Upper lobe of left lung (tissue), 6 donors: ENCODE measurements around the gene TOX2. TPM values are rescaled to one million over a fixed set of nuclear protein-coding genes. Genes with fewer than 3 reads are reported as not detected.

Experiments
- ATAC-seq, 2 donors: fragments of 200-7000 bp; cut with Tn5 transposase; one replicate each; pipeline ENCODE4 v1.9.1; 2022; ENCODE audit warnings: mild to moderate bottlenecking in 2 of 2, moderate library complexity in 2 of 2; ENCODE audit not compliant: low FRiP score in 2 of 2
- DNase-seq, 2 donors: peaks; one replicate each; pipeline ENCODE4 v3.0.0-alpha.2; 2019 to 2020
- H3K27ac ChIP-seq, 4 donors: fragments of 200-600 bp; sonication (generic); one replicate each; pipeline ENCODE4 v1.5.1; 2016 to 2019
- H3K27me3 ChIP-seq, 4 donors: fragments of 200-600 bp; sonication (generic); one replicate each; pipeline ENCODE4 v1.5.1; 2017 to 2019
- H3K36me3 ChIP-seq, 4 donors: fragments of 200-600 bp; sonication (generic); one replicate each; pipeline ENCODE4 v1.5.1; 2016 to 2019
- H3K4me1 ChIP-seq, 4 donors: fragments of 200-600 bp; sonication (generic); one replicate each; pipeline ENCODE4 v1.5.1; 2018 to 2019
- H3K4me3 ChIP-seq, 4 donors: fragments of 200-600 bp; sonication (generic); one replicate each; pipeline ENCODE4 v1.5.1; 2017 to 2019; ENCODE audit warnings: mild to moderate bottlenecking in 2 of 4, moderate library complexity in 1 of 4
- H3K9me3 ChIP-seq, 4 donors: fragments of 200-600 bp; sonication (generic); one replicate each; pipeline ENCODE4 v1.5.1; 2018 to 2019
- CTCF ChIP-seq, 6 experiments: fragments of 450-650 bp in 4 of 6; fragments of 200-600 bp in 2 of 6; sonication (generic) in 2 of 6; IDR thresholded peaks; one replicate each; pipeline ENCODE4 v1.5.1; 2016 to 2019; ENCODE audit warnings: antibody characterized with exemption in 6 of 6
- EP300 ChIP-seq, 4 donors: sonication (generic); formaldehyde crosslinking; IDR thresholded peaks; one replicate each; pipeline ENCODE4 v1.5.1; 2017; ENCODE audit warnings: antibody characterized with exemption in 4 of 4, control low read depth in 2 of 4
- POLR2A ChIP-seq, 4 donors: fragments of 450-650 bp; IDR thresholded peaks; one replicate each; pipeline ENCODE4 v1.5.1; 2016 to 2017; ENCODE audit warnings: antibody characterized with exemption in 4 of 4, mild to moderate bottlenecking in 2 of 4
- POLR2AphosphoS5 ChIP-seq, 2 donors: sonication (generic); formaldehyde crosslinking; IDR thresholded peaks; one replicate each; pipeline ENCODE4 v1.5.1; 2017; ENCODE audit warnings: antibody characterized with exemption in 2 of 2
- WGBS, 2 donors: methylation state at CpG; one replicate each; pipeline ENCODE4 v1.1.5; 2017 to 2018; 5-methylcytosine and 5-hydroxymethylcytosine counted together
- total RNA-seq, 6 donors: library from RNA; depleted of rRNA in 4 of 6; stranded (reverse); fragments of >200 nt in 4 of 6; gene quantifications; one replicate each; pipeline versions ENCODE4 v1.1.0 to v1.2.1, GENCODE V29; 2016 to 2021
- donor health status: DM: no; HTN: no; CAD: no; lungs with moderate emphysema.
- donor health status: DM: no; HTN: yes; CAD: no; lungs with severe emphysema.

TOX2 gene
- total RNA-seq, 6 donors from 2014 or later: 7.2 to 29.3 (median 23.7) TPM

- Histone ChIP-seq H3K4me1 (no peaks in the 10 kb centered on the region), H3K4me3 (no peak overlapping the region), H3K27me3 (no peaks in the 10 kb centered on the region), H3K9me3 (no peaks in the 10 kb centered on the region), H3K36me3 (no peaks in the 10 kb centered on the region), H3K27ac (no peak overlapping the region)
- 35 to 46% methylated on average over 2 of the region's 2 CpGs for WGBS, 2 donors
- no peak for ATAC-seq
- no peak for DNase-seq
- no peak for TF ChIP-seq CTCF (IDR thresholded peaks at IDR 0.05)
- no peak for TF ChIP-seq EP300 (IDR thresholded peaks at IDR 0.05)
- TF ChIP-seq POLR2AphosphoS5 (IDR thresholded peaks at IDR 0.05): no peak
- no peak for TF ChIP-seq POLR2A (IDR thresholded peaks at IDR 0.05)
Measured at GRCh38 chr20:44033344-44033743, 118.7 kb downstream of the TOX2 start.

- DNase-seq (no peak), ATAC-seq (no peak)
- no peaks in the 10 kb centered on the region for H3K36me3 ChIP-seq
- WGBS, 2 donors: 81 to 97% methylated on average over 4 of the region's 4 CpGs
- TF ChIP-seq POLR2AphosphoS5 (IDR thresholded peaks at IDR 0.05) (no peak), CTCF (IDR thresholded peaks at IDR 0.05) (no peak), POLR2A (IDR thresholded peaks at IDR 0.05) (no peak), EP300 (IDR thresholded peaks at IDR 0.05) (no peak)
- no peak overlapping the region for H3K27ac ChIP-seq
- no peaks in the 10 kb centered on the region for H3K9me3 ChIP-seq
- no peak overlapping the region for H3K4me3 ChIP-seq
- H3K27me3 ChIP-seq: no peaks in the 10 kb centered on the region
- H3K4me1 ChIP-seq: no peaks in the 10 kb centered on the region
Measured at GRCh38 chr20:44033873-44034272, 119.2 kb downstream of the TOX2 start.

GRCh38 chr20:44034451-44034850 is 119.8 kb downstream of the TOX2 start:
- DNase-seq (no peak), ATAC-seq (no peak)
- WGBS, 2 donors: 80 to 83% methylated on average over 1 of the region's 1 CpG
- Histone ChIP-seq H3K36me3 (no peaks in the 10 kb centered on the region), H3K27ac (no peak overlapping the region), H3K4me3 (no peak overlapping the region), H3K4me1 (no peaks in the 10 kb centered on the region), H3K9me3 (no peaks in the 10 kb centered on the region), H3K27me3 (no peaks in the 10 kb centered on the region)
- TF ChIP-seq POLR2A (IDR thresholded peaks at IDR 0.05): no peak
- no peak for TF ChIP-seq POLR2AphosphoS5 (IDR thresholded peaks at IDR 0.05)
- no peak for TF ChIP-seq CTCF (IDR thresholded peaks at IDR 0.05)
- no peak for TF ChIP-seq EP300 (IDR thresholded peaks at IDR 0.05)

DNA sequence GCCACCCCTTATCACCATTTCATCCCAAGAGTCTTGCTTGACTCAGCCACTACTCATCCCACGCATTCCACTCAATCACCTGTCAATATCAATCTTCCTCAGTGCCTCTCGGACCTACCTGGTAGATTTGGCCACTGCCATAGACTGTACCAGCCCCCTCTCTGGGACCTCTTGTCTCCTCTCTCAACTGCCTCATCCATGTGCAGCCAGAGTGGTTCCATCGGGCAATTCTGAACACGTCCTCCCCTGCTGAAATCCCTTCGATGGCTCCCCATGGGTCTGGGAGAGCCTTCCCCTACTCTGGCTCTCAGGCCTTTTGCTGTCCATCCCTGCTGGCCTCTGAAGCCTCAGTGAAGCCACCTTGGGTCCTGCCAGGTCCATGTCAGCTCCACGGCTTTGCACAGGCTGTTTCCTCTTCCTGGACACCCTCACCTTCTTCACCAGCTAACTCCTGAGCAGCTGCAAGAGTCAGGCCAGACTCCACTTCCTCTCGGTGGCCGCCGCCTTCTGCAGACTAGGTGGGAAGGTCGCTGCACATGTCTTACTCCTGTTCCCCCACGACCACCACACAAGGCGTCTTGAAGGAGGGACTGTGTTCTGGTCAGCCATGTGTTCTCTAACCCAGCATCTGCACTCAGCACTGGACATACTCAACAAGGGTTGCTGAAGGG is 120.4 kb downstream of the TOX2 start:
- no peak for DNase-seq
- Histone ChIP-seq H3K36me3 (no peaks in the 10 kb centered on the region), H3K27ac (no peak overlapping the region), H3K9me3 (no peaks in the 10 kb centered on the region), H3K4me3 (no peak overlapping the region), H3K27me3 (no peaks in the 10 kb centered on the region), H3K4me1 (no peaks in the 10 kb centered on the region)
- 78 to 81% methylated on average over 12 of the region's 12 CpGs for WGBS, 2 donors
- TF ChIP-seq POLR2AphosphoS5 (IDR thresholded peaks at IDR 0.05): no peak
- no peak for TF ChIP-seq CTCF (IDR thresholded peaks at IDR 0.05)
- TF ChIP-seq POLR2A (IDR thresholded peaks at IDR 0.05): no peak
- TF ChIP-seq EP300 (IDR thresholded peaks at IDR 0.05): no peak
- no peak for ATAC-seq

- H3K4me1 ChIP-seq: no peaks in the 10 kb centered on the region
- DNase-seq: peak in 1 of 2 donors; percentile 58
- WGBS, 2 donors: 70 to 90% methylated on average over 2 to 7 of the region's 8 CpGs
Measured at GRCh38 chr20:44035924-44036323, 121.3 kb downstream of the TOX2 start.

More at GRCh38 chr20:44035924-44036323, 121.3 kb downstream of the TOX2 start:
- no peaks in the 10 kb centered on the region for H3K27me3 ChIP-seq
- H3K4me3 ChIP-seq: no peak overlapping the region
- no peak overlapping the region for H3K27ac ChIP-seq
- H3K36me3 ChIP-seq: no peaks in the 10 kb centered on the region
- no peak for TF ChIP-seq POLR2A (IDR thresholded peaks at IDR 0.05)
- no peak for TF ChIP-seq POLR2AphosphoS5 (IDR thresholded peaks at IDR 0.05)
- no peak for TF ChIP-seq EP300 (IDR thresholded peaks at IDR 0.05)
- TF ChIP-seq CTCF (IDR thresholded peaks at IDR 0.05): no peak
- ATAC-seq: no peak
- no peaks in the 10 kb centered on the region for H3K9me3 ChIP-seq
